Measurements from ENCODE around the gene YIPF2.

YIPF2 gene

DNA sequence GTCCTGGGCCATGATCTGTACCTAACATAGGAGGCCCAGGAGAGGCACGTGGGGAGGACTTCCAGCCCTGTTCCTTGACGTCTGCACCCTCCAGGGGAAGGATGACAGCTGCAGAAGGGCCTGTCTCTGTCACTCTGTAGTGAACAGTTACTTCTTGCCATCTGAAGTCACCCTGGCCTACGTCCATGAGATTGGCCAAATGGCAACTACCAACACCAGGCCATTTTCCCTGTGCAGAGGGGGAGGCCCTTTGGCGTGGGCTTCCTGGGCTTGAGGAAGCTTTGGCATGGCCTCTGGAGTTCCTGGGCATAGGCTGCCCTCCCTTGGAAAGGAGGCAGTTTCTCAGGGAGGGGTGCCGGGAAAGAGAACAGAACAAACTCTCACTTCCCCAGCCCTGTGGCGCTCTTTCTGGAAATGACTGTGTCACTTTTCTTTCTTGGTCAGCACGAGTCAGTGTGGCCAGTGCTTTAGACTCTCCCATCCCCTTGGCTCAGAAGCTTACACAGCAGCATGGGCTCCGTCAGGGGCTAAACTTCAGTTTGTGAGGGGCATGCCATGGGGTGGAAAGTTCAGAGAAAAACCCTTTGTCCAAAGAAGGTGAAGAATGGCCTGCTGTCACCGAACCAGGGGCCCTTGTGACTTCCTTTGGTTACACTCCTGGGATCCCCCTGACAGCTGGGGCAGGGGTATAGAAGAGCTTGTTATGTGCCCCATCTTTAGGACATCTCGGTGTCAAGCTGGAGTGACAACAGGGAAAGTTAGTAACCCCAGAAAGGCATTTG is 51.8 kb downstream of the YIPF2 start:
- no peak for DNase-seq (ENCODE audit: low read depth)

DNA sequence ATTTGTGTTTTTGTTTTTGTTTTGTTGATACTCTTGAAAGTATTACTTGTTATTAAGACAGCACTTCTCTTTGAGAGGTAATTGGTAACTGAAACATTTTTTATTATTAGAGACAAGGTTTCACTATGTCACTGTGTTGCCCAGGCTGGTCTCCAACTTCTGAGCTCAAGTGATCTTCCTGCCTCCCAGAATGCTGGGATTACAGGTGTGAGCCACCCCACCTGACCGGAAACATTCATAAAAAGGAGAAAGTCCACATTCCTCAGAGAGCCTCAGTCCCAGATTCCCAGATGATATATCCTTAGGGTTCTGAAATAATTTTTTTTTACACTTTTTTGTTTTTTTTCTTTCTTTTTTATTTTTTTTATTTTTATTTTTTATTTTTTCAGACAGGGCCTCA is 54.4 kb downstream of the YIPF2 start:
- DNase-seq (ENCODE audit: low read depth) = no peak

DNA sequence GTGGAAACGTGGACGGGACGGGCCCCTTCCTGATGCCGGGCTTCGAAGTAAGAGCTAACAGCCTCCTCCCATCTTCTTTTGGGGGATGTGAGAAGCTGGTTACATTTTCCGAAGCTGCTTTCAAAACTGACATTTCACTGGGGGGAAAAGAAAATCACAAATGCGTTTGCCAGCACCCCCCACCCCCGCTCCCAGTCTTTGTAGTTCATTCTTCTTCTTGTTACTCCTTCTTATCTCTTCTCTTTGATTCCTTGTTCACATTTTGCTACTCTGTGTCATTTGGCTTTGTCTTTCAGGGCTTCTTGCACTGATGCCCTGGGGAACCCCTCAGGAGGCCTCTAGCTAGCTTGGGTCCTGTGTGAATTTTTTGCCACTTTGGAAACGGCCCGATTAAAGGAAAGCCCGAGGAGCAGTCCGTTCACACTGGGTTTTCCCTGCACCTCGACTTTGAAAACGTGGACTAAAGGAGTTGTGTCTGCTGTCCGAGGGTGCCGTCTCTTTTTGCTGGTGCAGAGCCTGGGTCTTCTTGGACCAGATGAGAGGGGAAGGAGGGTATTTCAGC is 55.8 kb downstream of the YIPF2 start:
- no peak for DNase-seq (ENCODE audit: low read depth)

All from HS-5 (cell line).